ENCODE measurements around the gene GJD4.

The GJD4 gene

GRCh38 chr10:35598379-35598778 is 6.8 kb upstream of the GJD4 start:
- H3K4me3 ChIP-seq, result no peak overlapping the region
- DNase-seq (ENCODE audit: low spot score), result no peak
- no peak overlapping the region for H3K27ac ChIP-seq
- peak; percentile 22 for TF ChIP-seq CTCF (IDR thresholded peaks at IDR 0.05)

DNA sequence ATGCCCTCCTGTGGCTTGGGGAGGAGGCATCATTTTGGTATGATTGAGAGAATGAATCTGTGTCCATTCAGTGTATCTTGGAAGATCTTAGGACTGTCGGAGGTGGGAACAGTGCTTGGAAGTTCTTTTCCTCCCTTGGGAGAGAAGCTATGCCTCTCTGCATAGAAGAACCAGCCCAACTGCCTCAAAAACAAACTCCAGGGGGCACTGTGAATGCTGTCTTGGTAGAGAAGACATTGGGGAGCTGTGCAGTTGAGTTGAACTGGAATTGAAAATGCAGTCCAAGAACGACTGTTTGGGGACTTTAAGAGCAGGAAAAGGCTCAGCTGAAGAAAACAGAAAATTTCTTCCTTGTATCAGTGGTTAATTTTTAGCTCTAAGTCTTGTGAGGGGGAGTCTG is 4.9 kb upstream of the GJD4 start:
- TF ChIP-seq CTCF (IDR thresholded peaks at IDR 0.05), result no peak
- Histone ChIP-seq H3K4me3 (no peak overlapping the region), H3K27ac (no peak overlapping the region)
- DNase-seq (ENCODE audit: low spot score), result no peak

DNA sequence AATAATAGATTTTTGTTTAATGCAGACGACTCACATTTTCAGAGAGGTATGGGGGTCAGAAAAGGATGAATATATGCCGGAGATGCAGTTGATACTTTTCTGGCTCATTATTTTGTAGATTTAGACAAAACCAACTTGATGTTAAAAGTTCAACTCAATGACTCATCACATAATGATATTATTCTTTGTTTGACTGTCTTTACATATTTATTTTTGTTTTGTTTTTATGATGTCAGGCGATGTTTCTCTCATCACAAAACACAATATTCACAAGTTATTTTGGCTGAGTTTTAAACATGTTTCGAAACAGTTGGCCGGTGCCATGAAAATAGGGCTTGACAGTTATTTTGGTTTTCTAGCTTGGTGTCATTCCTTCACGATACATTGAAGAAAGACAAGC is 1.3 kb downstream of the GJD4 start:
- no peak for DNase-seq (ENCODE audit: low spot score)
- Histone ChIP-seq H3K4me3 (no peak overlapping the region), H3K27ac (no peak overlapping the region)
- TF ChIP-seq CTCF (IDR thresholded peaks at IDR 0.05), result no peak

DNA sequence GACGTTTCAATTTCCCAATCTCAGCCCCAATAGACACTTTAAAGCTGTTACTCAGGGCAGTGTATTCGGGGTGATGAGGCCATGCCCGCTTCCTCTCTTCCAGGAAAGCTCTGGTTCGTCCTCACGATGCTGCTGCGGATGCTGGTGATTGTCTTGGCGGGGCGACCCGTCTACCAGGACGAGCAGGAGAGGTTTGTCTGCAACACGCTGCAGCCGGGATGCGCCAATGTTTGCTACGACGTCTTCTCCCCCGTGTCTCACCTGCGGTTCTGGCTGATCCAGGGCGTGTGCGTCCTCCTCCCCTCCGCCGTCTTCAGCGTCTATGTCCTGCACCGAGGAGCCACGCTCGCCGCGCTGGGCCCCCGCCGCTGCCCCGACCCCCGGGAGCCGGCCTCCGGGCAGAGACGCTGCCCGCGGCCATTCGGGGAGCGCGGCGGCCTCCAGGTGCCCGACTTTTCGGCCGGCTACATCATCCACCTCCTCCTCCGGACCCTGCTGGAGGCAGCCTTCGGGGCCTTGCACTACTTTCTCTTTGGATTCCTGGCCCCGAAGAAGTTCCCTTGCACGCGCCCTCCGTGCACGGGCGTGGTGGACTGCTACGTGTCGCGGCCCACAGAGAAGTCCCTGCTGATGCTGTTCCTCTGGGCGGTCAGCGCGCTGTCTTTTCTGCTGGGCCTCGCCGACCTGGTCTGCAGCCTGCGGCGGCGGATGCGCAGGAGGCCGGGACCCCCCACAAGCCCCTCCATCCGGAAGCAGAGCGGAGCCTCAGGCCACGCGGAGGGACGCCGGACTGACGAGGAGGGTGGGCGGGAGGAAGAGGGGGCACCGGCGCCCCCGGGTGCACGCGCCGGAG is 2.6 kb downstream of the GJD4 start:
- no peak overlapping the region for H3K27ac ChIP-seq
- DNase-seq (ENCODE audit: low spot score), result no peak
- H3K4me3 ChIP-seq, result peak overlapping the region; percentile 74
- no peak for TF ChIP-seq CTCF (IDR thresholded peaks at IDR 0.05)

DNA sequence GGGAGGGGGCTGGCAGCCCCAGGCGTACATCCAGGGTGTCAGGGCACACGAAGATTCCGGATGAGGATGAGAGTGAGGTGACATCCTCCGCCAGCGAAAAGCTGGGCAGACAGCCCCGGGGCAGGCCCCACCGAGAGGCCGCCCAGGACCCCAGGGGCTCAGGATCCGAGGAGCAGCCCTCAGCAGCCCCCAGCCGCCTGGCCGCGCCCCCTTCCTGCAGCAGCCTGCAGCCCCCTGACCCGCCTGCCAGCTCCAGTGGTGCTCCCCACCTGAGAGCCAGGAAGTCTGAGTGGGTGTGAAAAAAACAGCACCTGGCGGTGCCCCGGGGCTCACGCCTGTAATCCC is 3.2 kb downstream of the GJD4 start:
- TF ChIP-seq CTCF (IDR thresholded peaks at IDR 0.05), result no peak
- DNase-seq (ENCODE audit: low spot score), result no peak
- peak overlapping the region; percentile 74 for H3K4me3 ChIP-seq
- H3K27ac ChIP-seq, result no peak overlapping the region

DNA sequence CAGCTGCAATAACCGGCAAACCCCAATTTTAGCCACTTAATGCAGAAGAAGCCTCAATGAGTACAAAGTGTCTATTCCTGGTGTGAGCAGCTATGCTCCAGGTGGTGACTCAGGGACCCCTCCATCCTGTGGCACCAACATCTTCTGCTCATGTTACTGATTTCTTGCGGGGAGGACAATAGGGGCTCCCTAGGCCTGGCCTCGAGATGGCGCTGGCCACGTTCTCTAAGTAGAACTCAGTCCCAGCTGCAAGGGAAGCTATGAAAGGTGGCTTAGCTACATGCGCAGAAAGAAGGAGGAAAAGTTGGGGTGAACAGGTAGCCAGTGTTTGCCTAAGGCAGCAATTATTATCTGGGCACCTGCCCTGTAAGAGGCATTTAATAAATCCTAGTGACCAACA is 6.6 kb downstream of the GJD4 start:
- H3K27ac ChIP-seq, result no peak overlapping the region
- no peak for DNase-seq (ENCODE audit: low spot score)
- no peak overlapping the region for H3K4me3 ChIP-seq
- no peak for TF ChIP-seq CTCF (IDR thresholded peaks at IDR 0.05)

- TF ChIP-seq CTCF (IDR thresholded peaks at IDR 0.05), result no peak
- Histone ChIP-seq H3K27ac (no peak overlapping the region), H3K4me3 (no peak overlapping the region)
- no peak for DNase-seq (ENCODE audit: low spot score)
These were observed 7.4 kb downstream of the GJD4 start for GRCh38 chr10:35612385-35613106.

Data from coronary artery (tissue), 2 donors.